ENCODE data around the gene HPS5. TPM values are rescaled to one million over a fixed set of nuclear protein-coding genes. Genes with fewer than 3 reads are reported as not detected.

Gene HPS5
- total and polyA plus RNA-seq, 2 of the 4 experiments (the other 2 are of a cell fraction), result 7.9 to 28.3 TPM

DNA sequence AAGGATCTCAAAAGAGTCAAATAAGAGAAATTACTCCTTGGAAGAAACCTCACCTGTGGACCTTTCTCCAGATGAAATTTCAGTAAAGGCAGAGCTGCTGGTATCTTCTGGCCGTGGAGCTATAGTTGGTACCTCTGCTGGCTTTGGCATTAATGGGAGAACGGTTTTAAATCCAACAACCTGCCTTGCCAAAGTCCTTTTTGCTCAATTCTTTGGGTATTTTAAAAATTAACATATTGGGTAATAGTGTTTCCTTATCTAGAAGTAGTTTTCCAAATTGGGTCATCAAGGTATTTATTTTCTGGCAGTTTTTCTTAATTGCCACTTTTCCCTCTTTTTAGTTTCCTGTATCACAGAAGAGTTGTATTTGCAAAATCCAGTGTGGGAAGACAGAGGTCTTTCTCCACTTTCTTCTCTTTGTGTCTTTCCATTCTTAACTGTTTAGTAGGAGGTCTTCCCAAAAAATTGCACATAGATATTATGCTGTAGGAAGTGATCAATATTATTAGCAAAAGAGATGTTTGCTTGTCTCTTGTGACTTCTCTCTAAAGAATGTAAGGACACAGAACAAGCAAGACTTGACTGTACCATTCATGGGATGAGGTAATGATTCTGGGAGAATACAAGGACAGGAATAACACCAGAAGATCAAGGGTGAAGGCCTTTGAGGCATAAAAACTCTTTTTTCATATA lies 85.1 kb downstream of the HPS5 start, which contains the start of gene SAA4:
TSS of gene SAA4 (minus strand) at position 139 of the 693 bp plus-strand sequence. CDS start 876 bp downstream, outside the sequence.
- WGBS, 2 experiments (ENCODE audit: extremely low coverage in 2 of 2, insufficient read length in 1 of 2), result no CpG with 5 or more reads among the region's 2 CpGs
- Histone ChIP-seq H3K9me3 (ENCODE audit: control insufficient read depth, insufficient read depth, low read length) (no peaks in the 10 kb centered on the region), H4K5ac (ENCODE audit: low read depth, low read length) (no peak within 1 kb of the TSS), H3K9me1 (ENCODE audit: insufficient read depth, low read length) (no peaks in the 10 kb centered on the region), H3K56ac (ENCODE audit: extremely low read depth, insufficient read depth, low read length) (no peak within 1 kb of the TSS; the same call in 1 of the 2 replicates), H3K14ac (replicated peaks; ENCODE audit: low read depth, low read length) (no peak within 1 kb of the TSS), H3K4me3 (ENCODE audit: insufficient read depth, low read depth, low read length) (no peak within 1 kb of the TSS), H4K91ac (ENCODE audit: insufficient read depth, low read depth, low read length) (no peak within 1 kb of the TSS), H3K18ac (ENCODE audit: low read depth, low read length) (no peak within 1 kb of the TSS), H3K79me1 (ENCODE audit: low read depth in 1 of 2, low read length in 2 of 2) (no peaks in the 10 kb centered on the region), H2BK120ac (ENCODE audit: low read depth, low read length) (no peak within 1 kb of the TSS), H3K23ac (ENCODE audit: low read depth, low read length) (no peak within 1 kb of the TSS), H3K36me3 (ENCODE audit: control insufficient read depth, insufficient read depth, low read length) (no peaks in the 10 kb centered on the region), H2BK5ac (ENCODE audit: low read depth, low read length, poor library complexity, severe bottlenecking) (no peak within 1 kb of the TSS), H3K9ac (ENCODE audit: low read depth, low read length) (no peak within 1 kb of the TSS), H4K8ac (ENCODE audit: low read depth in 2 of 2, low read length in 2 of 2) (no peak within 1 kb of the TSS), H3K4me2 (ENCODE audit: low read depth, low read length) (no peak within 1 kb of the TSS), H3K4me1 (ENCODE audit: control insufficient read depth, insufficient read depth, low read length) (no peaks in the 10 kb centered on the region), H4K20me1 (ENCODE audit: insufficient read depth, low read length) (no peaks in the 10 kb centered on the region), H2AFZ (replicated peaks; ENCODE audit: low read length, poor library complexity) (no peak within 1 kb of the TSS), H3K27ac (ENCODE audit: insufficient read depth, low read length) (no peak within 1 kb of the TSS), H2AK9ac (replicated peaks; ENCODE audit: low read depth, low read length, poor library complexity) (no peak within 1 kb of the TSS), H2BK15ac (ENCODE audit: low read depth, low read length) (no peak within 1 kb of the TSS), H3K4ac (ENCODE audit: low read depth, low read length) (no peak within 1 kb of the TSS), H2AK5ac (ENCODE audit: low read depth, low read length) (no peak within 1 kb of the TSS), H3K27me3 (ENCODE audit: control insufficient read depth, insufficient read depth, low read length) (peaks cover 7% of the 10 kb centered on the region), H2BK20ac (ENCODE audit: low read depth, low read length) (no peak within 1 kb of the TSS)
- TF ChIP-seq POLR2A (IDR thresholded peaks at IDR 0.05; ENCODE audit: low read depth, low read length), result no peak
- TF ChIP-seq SMC3 (IDR thresholded peaks at IDR 0.05; ENCODE audit: low read depth, low read length), result no peak
- no peak for TF ChIP-seq FOS (IDR thresholded peaks at IDR 0.05; ENCODE audit: low read depth, low read length)
- no peak for TF ChIP-seq MXI1 (IDR thresholded peaks at IDR 0.05; ENCODE audit: borderline replicate concordance, low read depth, low read length)
- no peak for TF ChIP-seq RCOR1 (IDR thresholded peaks at IDR 0.05; ENCODE audit: insufficient replicate concordance, low read length)
- TF ChIP-seq CHD1 (IDR thresholded peaks at IDR 0.05; ENCODE audit: low read depth, low read length), result no peak
- TF ChIP-seq, protein P1, sequence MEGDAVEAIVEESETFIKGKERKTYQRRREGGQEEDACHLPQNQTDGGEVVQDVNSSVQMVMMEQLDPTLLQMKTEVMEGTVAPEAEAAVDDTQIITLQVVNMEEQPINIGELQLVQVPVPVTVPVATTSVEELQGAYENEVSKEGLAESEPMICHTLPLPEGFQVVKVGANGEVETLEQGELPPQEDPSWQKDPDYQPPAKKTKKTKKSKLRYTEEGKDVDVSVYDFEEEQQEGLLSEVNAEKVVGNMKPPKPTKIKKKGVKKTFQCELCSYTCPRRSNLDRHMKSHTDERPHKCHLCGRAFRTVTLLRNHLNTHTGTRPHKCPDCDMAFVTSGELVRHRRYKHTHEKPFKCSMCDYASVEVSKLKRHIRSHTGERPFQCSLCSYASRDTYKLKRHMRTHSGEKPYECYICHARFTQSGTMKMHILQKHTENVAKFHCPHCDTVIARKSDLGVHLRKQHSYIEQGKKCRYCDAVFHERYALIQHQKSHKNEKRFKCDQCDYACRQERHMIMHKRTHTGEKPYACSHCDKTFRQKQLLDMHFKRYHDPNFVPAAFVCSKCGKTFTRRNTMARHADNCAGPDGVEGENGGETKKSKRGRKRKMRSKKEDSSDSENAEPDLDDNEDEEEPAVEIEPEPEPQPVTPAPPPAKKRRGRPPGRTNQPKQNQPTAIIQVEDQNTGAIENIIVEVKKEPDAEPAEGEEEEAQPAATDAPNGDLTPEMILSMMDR (conservative IDR thresholded peaks at IDR 0.05; ENCODE audit: low read depth, low read length), result no peak
- TF ChIP-seq CEBPB (IDR thresholded peaks at IDR 0.05; ENCODE audit: low read depth, low read length), result no peak
- TF ChIP-seq BHLHE40 (IDR thresholded peaks at IDR 0.05; ENCODE audit: low read depth, low read length), result no peak
- no TSS peak for BruUV-seq (replicated peaks)
- ChIA-PET CTCF (no interaction called here), POLR2A (ENCODE audit: unreplicated experiment) (no interaction called here)
- no peak for DNase-seq
- in situ Hi-C loops (cut with MboI; ENCODE audit: low sequenced_read_pairs) (no loop called here), intact Hi-C loops (cut with micrococcal nuclease) (no loop called here), dilution Hi-C loops (cut with HindIII; ENCODE audit: low sequenced_read_pairs, unreplicated experiment) (no loop called here)
- no peak for ATAC-seq (ENCODE audit: low read depth)
